H9 (cell line): ENCODE results near the gene NOA1. TPM values are rescaled to one million over a fixed set of nuclear protein-coding genes. Genes with fewer than 3 reads are reported as not detected.

ENCODE experiments used
- DNase-seq: peaks from one replicate; pipeline ENCODE4 v3.0.0-alpha.2; 2017
- H2AFZ ChIP-seq: one replicate; pipeline ENCODE4 v1.6.1; 2013; ENCODE audit warnings: mild to moderate bottlenecking, low read length, control low read depth, moderate library complexity
- H2AK5ac ChIP-seq: 2 replicates; pipeline ENCODE4 v1.6.1; 2013; ENCODE audit warnings: low read length, control low read depth, mixed read lengths; ENCODE audit not compliant: insufficient read length
- H2BK120ac ChIP-seq: one replicate; pipeline ENCODE4 v1.6.1; 2013; ENCODE audit warnings: low read depth, mild to moderate bottlenecking, low read length, control low read depth, inconsistent platforms; ENCODE audit not compliant: poor library complexity, severe bottlenecking
- H2BK12ac ChIP-seq: 2 replicates; pipeline ENCODE4 v1.6.1; 2013; ENCODE audit warnings: low read length, control low read depth, mixed read lengths, low read depth; ENCODE audit not compliant: insufficient read length
- H2BK15ac ChIP-seq: 2 replicates; pipeline ENCODE4 v1.6.1; 2013; ENCODE audit warnings: low read depth, low read length, control low read depth
- H2BK20ac ChIP-seq: one replicate; pipeline ENCODE4 v1.6.1; 2013; ENCODE audit warnings: low read depth, mild to moderate bottlenecking, low read length, control low read depth, inconsistent platforms; ENCODE audit not compliant: poor library complexity, severe bottlenecking
- H2BK5ac ChIP-seq: 2 replicates; pipeline ENCODE4 v1.6.1; 2013; ENCODE audit warnings: low read length, control low read depth, mixed read lengths; ENCODE audit not compliant: insufficient read length
- H3K14ac ChIP-seq: 2 replicates; pipeline ENCODE4 v1.6.1; 2013; ENCODE audit warnings: low read length, control low read depth; ENCODE audit not compliant: insufficient read depth
- H3K18ac ChIP-seq: 2 replicates; pipeline ENCODE4 v1.6.1; 2013; ENCODE audit warnings: low read depth, mild to moderate bottlenecking, mixed read lengths, low read length, control low read depth; ENCODE audit not compliant: insufficient read length
- H3K23ac ChIP-seq: 2 replicates; pipeline ENCODE4 v1.6.1; 2013; ENCODE audit warnings: low read length, control low read depth, mixed read lengths, low read depth; ENCODE audit not compliant: insufficient read length
- H3K23me2 ChIP-seq: 2 replicates; pipeline ENCODE4 v1.6.1; 2013; ENCODE audit warnings: low read depth, mild to moderate bottlenecking, mixed read lengths, low read length, control low read depth; ENCODE audit not compliant: insufficient read length, poor library complexity, severe bottlenecking
- H3K27ac ChIP-seq: 2 replicates; pipeline ENCODE4 v1.5.1; 2013; ENCODE audit warnings: low read length, control low read depth, mixed read lengths, low read depth; ENCODE audit not compliant: insufficient read length
- H3K27me3 ChIP-seq: 2 replicates; pipeline ENCODE4 v1.6.1; 2013; ENCODE audit warnings: low read length, control low read depth, inconsistent platforms; ENCODE audit not compliant: insufficient read depth
- H3K4ac ChIP-seq: 2 replicates; pipeline ENCODE4 v1.6.1; 2013; ENCODE audit warnings: low read depth, mild to moderate bottlenecking, control low read depth, inconsistent platforms, low read length, moderate library complexity
- H3K4me1 ChIP-seq: 2 replicates; pipeline ENCODE4 v1.6.1; 2013; ENCODE audit warnings: low read length, control low read depth, inconsistent platforms; ENCODE audit not compliant: insufficient read depth
- H3K4me2 ChIP-seq: 2 replicates; pipeline ENCODE4 v1.6.1; 2013; ENCODE audit warnings: low read length, control low read depth, mixed read lengths; ENCODE audit not compliant: insufficient read length, insufficient read depth
- H3K56ac ChIP-seq: 2 replicates; pipeline ENCODE4 v1.6.1; 2013; ENCODE audit warnings: low read depth, mild to moderate bottlenecking, mixed read lengths, low read length, control low read depth; ENCODE audit not compliant: insufficient read length
- H3K79me1 ChIP-seq: 2 replicates; pipeline ENCODE4 v1.6.1; 2013; ENCODE audit warnings: low read depth, mild to moderate bottlenecking, moderate library complexity, low read length, control low read depth, inconsistent platforms; ENCODE audit not compliant: insufficient read depth, poor library complexity, severe bottlenecking
- H3K79me2 ChIP-seq: 2 replicates; pipeline ENCODE4 v1.6.1; 2013; ENCODE audit warnings: low read length, control low read depth, inconsistent platforms; ENCODE audit not compliant: insufficient read depth
- H3K9ac ChIP-seq: 2 replicates; pipeline ENCODE4 v1.6.1; 2013; ENCODE audit warnings: low read length, control low read depth, mixed read lengths; ENCODE audit not compliant: insufficient read length; ENCODE audit errors: extremely low read depth
- H3K9me3 ChIP-seq: one replicate; pipeline ENCODE4 v1.6.1; 2013; ENCODE audit warnings: low read depth, low read length, inconsistent platforms; ENCODE audit not compliant: control insufficient read depth
- H3T11ph ChIP-seq: one replicate; pipeline ENCODE4 v1.6.1; 2013; ENCODE audit warnings: mild to moderate bottlenecking, low read length, control low read depth, inconsistent platforms
- H4K20me1 ChIP-seq: one replicate; pipeline ENCODE4 v1.6.1; 2013; ENCODE audit not compliant: control insufficient read depth, insufficient read length, insufficient read depth
- H4K5ac ChIP-seq: 2 replicates; pipeline ENCODE4 v1.6.1; 2013; ENCODE audit warnings: low read depth, mild to moderate bottlenecking, mixed read lengths, low read length, control low read depth; ENCODE audit not compliant: insufficient read length
- H4K8ac ChIP-seq: replicated peaks from 2 replicates; pipeline ENCODE4 v1.6.1; 2013; ENCODE audit warnings: low read length, control low read depth, mixed read lengths, low read depth; ENCODE audit not compliant: insufficient read length
- H4K91ac ChIP-seq: 2 replicates; pipeline ENCODE4 v1.6.1; 2013; ENCODE audit warnings: low read depth, mild to moderate bottlenecking, moderate library complexity, mixed read lengths, low read length, control low read depth; ENCODE audit not compliant: insufficient read length
- H3K27ac Mint-ChIP-seq, 3 experiments: 2 replicates in 2 of 3; 3 replicates in 1 of 3; pipeline ENCODE4 v1.8.0; 2020 to 2021; ENCODE audit warnings: mixed read lengths in 3 of 3, mild to moderate bottlenecking in 1 of 3, moderate library complexity in 1 of 3
- H3K27me3 Mint-ChIP-seq: 2 replicates; pipeline ENCODE4 v1.8.0; 2021; ENCODE audit warnings: low read depth, mild to moderate bottlenecking, moderate library complexity, mixed read lengths
- H3K36me3 Mint-ChIP-seq, 3 experiments: 2 replicates in 2 of 3; 3 replicates in 1 of 3; pipeline ENCODE4 v1.8.0; 2020 to 2021; ENCODE audit warnings: low read depth in 3 of 3, mixed read lengths in 3 of 3; ENCODE audit not compliant: insufficient read depth in 1 of 3
- H3K4me1 Mint-ChIP-seq, 2 experiments: 2 replicates each; pipeline ENCODE4 v1.8.0; 2020; ENCODE audit warnings: mixed read lengths in 2 of 2
- H3K4me3 Mint-ChIP-seq, 2 experiments: 2 replicates in 1 of 2; 3 replicates in 1 of 2; pipeline ENCODE4 v1.8.0; 2020 to 2021; ENCODE audit warnings: mild to moderate bottlenecking in 2 of 2, mixed read lengths in 2 of 2, moderate library complexity in 1 of 2
- H3K9me3 Mint-ChIP-seq, 2 experiments: 2 replicates in 1 of 2; 3 replicates in 1 of 2; pipeline ENCODE4 v1.8.0; 2020; ENCODE audit warnings: mild to moderate bottlenecking in 2 of 2, mixed read lengths in 2 of 2, moderate library complexity in 1 of 2
- total RNA-seq: library from RNA; stranded (reverse); gene quantifications from 2 replicates; pipeline ENCODE4 v1.2.1, GENCODE V29; 2021
- TF ChIP-seq, protein P1 (sequence below): fragments of 200-600 bp; sonication (generic); conservative IDR thresholded peaks from 3 replicates; pipeline ENCODE4 v1.8.0; 2021; ENCODE audit warnings: antibody characterized with exemption, mild to moderate bottlenecking

NOA1 gene
- total RNA-seq, 1 experiment from 2014 or later = 22.8 TPM

DNA sequence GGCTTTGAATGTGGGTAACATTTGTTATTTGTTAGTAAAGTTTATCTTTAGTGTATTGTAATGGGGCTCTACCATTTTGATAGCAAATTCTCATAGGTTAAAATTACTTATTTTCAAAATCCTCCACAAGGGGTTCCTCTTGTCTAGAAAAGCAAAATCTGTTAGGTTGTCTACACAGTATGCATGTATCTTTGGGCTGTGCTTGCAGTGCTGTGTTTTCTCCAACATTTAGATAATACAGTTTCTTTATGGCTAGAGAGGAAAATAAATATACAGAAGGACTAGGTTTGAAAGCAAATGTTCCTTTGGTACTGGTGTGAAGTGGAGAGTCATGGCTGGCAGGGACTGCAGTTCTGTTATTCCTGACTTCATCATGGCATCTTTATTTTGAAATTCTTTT lies 41.6 kb upstream of the NOA1 start:
- H3K79me1 ChIP-seq = no peaks in the 10 kb centered on the region
- H3K56ac ChIP-seq = no peak overlapping the region
- H3K23me2 ChIP-seq = no peaks in the 10 kb centered on the region
- H3K4me1 ChIP-seq = no peaks in the 10 kb centered on the region
- no peak for DNase-seq
- H3K14ac ChIP-seq = no peak overlapping the region
- no peak overlapping the region for H3K23ac ChIP-seq
- H2BK15ac ChIP-seq = no peak overlapping the region
- H3K4me2 ChIP-seq = no peak overlapping the region
- no peak overlapping the region for H2AK5ac ChIP-seq
- no peak overlapping the region for H2BK5ac ChIP-seq
- H3K9me3 Mint-ChIP-seq = no peaks in the 10 kb centered on the region
- H3K79me2 ChIP-seq = no peaks in the 10 kb centered on the region
- H3K9ac ChIP-seq = no peak overlapping the region
- no peak overlapping the region for H4K5ac ChIP-seq
- TF ChIP-seq, protein P1, sequence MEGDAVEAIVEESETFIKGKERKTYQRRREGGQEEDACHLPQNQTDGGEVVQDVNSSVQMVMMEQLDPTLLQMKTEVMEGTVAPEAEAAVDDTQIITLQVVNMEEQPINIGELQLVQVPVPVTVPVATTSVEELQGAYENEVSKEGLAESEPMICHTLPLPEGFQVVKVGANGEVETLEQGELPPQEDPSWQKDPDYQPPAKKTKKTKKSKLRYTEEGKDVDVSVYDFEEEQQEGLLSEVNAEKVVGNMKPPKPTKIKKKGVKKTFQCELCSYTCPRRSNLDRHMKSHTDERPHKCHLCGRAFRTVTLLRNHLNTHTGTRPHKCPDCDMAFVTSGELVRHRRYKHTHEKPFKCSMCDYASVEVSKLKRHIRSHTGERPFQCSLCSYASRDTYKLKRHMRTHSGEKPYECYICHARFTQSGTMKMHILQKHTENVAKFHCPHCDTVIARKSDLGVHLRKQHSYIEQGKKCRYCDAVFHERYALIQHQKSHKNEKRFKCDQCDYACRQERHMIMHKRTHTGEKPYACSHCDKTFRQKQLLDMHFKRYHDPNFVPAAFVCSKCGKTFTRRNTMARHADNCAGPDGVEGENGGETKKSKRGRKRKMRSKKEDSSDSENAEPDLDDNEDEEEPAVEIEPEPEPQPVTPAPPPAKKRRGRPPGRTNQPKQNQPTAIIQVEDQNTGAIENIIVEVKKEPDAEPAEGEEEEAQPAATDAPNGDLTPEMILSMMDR = no peak
- H3K27ac ChIP-seq = no peak overlapping the region
- H2BK120ac ChIP-seq = no peak overlapping the region
- H3K4ac ChIP-seq = no peak overlapping the region
- H3T11ph ChIP-seq = no peak overlapping the region
- no peak overlapping the region for H4K91ac ChIP-seq
- H3K4me1 Mint-ChIP-seq = no peaks in the 10 kb centered on the region
- no peaks in the 10 kb centered on the region for H3K27me3 ChIP-seq
- H3K27me3 Mint-ChIP-seq = no peaks in the 10 kb centered on the region
- H2BK12ac ChIP-seq = no peak overlapping the region
- no peak overlapping the region for H3K4me3 Mint-ChIP-seq
- H3K18ac ChIP-seq = no peak overlapping the region
- peaks cover 39 to 87% (median 81%) of the 10 kb centered on the region in 3 experiments; a peak in 6 of 7 replicates for H3K36me3 Mint-ChIP-seq
- no peak overlapping the region for H2AFZ ChIP-seq
- H4K20me1 ChIP-seq = no peaks in the 10 kb centered on the region
- H2BK20ac ChIP-seq = no peak overlapping the region
- no peak overlapping the region for H3K27ac Mint-ChIP-seq
- H4K8ac ChIP-seq = no peak overlapping the region
- H3K9me3 ChIP-seq = no peaks in the 10 kb centered on the region
